ENCODE data around the gene PRPS1L1. TPM values are rescaled to one million over a fixed set of nuclear protein-coding genes. Genes with fewer than 3 reads are reported as not detected.

Gene PRPS1L1
- total and polyA plus RNA-seq, 10 of the 15 experiments (the other 5 are each of a cell fraction or from before 2014, with no cell fraction given) = not detected

DNA sequence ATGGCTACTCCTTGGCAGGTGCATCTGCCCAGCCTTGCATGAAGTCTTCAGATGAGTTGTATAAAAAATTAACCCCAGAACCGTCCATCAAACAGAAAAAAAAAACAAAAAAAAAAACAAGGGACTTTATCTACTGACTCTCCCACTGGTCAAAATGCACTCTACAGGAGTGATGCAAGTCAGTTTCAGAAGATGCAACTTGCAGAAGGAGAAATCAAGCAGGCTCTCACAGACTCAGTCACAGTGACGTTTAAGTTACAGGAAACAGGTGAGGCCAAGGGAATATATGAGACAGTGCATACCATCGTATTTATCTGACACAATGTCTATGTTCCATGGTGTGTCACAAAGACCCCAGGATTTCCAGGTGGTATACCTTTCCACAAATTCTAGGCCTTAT lies 17.5 kb upstream of the PRPS1L1 start (continued):
- TF ChIP-seq, protein P1, sequence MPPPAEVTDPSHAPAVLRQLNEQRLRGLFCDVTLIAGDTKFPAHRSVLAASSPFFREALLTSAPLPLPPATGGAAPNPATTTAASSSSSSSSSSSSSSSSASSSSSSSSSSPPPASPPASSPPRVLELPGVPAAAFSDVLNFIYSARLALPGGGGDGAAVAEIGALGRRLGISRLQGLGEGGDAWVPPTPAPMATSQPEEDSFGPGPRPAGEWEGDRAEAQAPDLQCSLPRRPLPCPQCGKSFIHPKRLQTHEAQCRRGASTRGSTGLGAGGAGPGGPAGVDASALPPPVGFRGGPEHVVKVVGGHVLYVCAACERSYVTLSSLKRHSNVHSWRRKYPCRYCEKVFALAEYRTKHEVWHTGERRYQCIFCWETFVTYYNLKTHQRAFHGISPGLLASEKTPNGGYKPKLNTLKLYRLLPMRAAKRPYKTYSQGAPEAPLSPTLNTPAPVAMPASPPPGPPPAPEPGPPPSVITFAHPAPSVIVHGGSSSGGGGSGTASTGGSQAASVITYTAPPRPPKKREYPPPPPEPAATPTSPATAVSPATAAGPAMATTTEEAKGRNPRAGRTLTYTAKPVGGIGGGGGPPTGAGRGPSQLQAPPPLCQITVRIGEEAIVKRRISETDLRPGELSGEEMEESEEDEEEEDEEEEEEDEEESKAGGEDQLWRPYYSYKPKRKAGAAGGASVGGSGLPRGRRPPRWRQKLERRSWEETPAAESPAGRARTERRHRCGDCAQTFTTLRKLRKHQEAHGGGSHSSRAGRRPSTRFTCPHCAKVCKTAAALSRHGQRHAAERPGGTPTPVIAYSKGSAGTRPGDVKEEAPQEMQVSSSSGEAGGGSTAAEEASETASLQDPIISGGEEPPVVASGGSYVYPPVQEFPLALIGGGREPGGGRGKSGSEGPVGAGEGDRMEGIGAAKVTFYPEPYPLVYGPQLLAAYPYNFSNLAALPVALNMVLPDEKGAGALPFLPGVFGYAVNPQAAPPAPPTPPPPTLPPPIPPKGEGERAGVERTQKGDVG (CRISPR knock-in tag; IDR thresholded peaks at IDR 0.05) = no peak
- TF ChIP-seq, protein P2, sequence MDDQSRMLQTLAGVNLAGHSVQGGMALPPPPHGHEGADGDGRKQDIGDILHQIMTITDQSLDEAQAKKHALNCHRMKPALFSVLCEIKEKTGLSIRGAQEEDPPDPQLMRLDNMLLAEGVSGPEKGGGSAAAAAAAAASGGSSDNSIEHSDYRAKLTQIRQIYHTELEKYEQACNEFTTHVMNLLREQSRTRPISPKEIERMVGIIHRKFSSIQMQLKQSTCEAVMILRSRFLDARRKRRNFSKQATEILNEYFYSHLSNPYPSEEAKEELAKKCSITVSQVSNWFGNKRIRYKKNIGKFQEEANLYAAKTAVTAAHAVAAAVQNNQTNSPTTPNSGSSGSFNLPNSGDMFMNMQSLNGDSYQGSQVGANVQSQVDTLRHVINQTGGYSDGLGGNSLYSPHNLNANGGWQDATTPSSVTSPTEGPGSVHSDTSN (IDR thresholded peaks at IDR 0.05; ENCODE audit: insufficient replicate concordance, low read depth, low read length) = no peak
- TF ChIP-seq NFYB (IDR thresholded peaks at IDR 0.05; ENCODE audit: insufficient read depth, low read depth, low read length) = no peak
- TF ChIP-seq, protein P3, sequence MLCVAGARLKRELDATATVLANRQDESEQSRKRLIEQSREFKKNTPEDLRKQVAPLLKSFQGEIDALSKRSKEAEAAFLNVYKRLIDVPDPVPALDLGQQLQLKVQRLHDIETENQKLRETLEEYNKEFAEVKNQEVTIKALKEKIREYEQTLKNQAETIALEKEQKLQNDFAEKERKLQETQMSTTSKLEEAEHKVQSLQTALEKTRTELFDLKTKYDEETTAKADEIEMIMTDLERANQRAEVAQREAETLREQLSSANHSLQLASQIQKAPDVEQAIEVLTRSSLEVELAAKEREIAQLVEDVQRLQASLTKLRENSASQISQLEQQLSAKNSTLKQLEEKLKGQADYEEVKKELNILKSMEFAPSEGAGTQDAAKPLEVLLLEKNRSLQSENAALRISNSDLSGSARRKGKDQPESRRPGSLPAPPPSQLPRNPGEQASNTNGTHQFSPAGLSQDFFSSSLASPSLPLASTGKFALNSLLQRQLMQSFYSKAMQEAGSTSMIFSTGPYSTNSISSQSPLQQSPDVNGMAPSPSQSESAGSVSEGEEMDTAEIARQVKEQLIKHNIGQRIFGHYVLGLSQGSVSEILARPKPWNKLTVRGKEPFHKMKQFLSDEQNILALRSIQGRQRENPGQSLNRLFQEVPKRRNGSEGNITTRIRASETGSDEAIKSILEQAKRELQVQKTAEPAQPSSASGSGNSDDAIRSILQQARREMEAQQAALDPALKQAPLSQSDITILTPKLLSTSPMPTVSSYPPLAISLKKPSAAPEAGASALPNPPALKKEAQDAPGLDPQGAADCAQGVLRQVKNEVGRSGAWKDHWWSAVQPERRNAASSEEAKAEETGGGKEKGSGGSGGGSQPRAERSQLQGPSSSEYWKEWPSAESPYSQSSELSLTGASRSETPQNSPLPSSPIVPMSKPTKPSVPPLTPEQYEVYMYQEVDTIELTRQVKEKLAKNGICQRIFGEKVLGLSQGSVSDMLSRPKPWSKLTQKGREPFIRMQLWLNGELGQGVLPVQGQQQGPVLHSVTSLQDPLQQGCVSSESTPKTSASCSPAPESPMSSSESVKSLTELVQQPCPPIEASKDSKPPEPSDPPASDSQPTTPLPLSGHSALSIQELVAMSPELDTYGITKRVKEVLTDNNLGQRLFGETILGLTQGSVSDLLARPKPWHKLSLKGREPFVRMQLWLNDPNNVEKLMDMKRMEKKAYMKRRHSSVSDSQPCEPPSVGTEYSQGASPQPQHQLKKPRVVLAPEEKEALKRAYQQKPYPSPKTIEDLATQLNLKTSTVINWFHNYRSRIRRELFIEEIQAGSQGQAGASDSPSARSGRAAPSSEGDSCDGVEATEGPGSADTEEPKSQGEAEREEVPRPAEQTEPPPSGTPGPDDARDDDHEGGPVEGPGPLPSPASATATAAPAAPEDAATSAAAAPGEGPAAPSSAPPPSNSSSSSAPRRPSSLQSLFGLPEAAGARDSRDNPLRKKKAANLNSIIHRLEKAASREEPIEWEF (IDR thresholded peaks at IDR 0.05; ENCODE audit: insufficient replicate concordance, low read depth, low read length) = no peak
- no peak for TF ChIP-seq SRF (IDR thresholded peaks at IDR 0.05; ENCODE audit: low read depth in 2 of 2, low read length in 2 of 2)
- TF ChIP-seq PAX5 (IDR thresholded peaks at IDR 0.05; ENCODE audit: borderline replicate concordance, low read depth, low read length) = no peak
- TF ChIP-seq MYC (IDR thresholded peaks at IDR 0.05; ENCODE audit: insufficient read depth, insufficient read length, insufficient replicate concordance, low read length, severe bottlenecking) = no peak
- no peak for TF ChIP-seq POLR2A (IDR thresholded peaks at IDR 0.05; ENCODE audit: low read depth, low read length)
- TF ChIP-seq SMC3 (IDR thresholded peaks at IDR 0.05; ENCODE audit: borderline replicate concordance, low read length) = no peak
- TF ChIP-seq KLF5 (IDR thresholded peaks at IDR 0.05; ENCODE audit: partially characterized antibody) = no peak
- TF ChIP-seq, protein P4, sequence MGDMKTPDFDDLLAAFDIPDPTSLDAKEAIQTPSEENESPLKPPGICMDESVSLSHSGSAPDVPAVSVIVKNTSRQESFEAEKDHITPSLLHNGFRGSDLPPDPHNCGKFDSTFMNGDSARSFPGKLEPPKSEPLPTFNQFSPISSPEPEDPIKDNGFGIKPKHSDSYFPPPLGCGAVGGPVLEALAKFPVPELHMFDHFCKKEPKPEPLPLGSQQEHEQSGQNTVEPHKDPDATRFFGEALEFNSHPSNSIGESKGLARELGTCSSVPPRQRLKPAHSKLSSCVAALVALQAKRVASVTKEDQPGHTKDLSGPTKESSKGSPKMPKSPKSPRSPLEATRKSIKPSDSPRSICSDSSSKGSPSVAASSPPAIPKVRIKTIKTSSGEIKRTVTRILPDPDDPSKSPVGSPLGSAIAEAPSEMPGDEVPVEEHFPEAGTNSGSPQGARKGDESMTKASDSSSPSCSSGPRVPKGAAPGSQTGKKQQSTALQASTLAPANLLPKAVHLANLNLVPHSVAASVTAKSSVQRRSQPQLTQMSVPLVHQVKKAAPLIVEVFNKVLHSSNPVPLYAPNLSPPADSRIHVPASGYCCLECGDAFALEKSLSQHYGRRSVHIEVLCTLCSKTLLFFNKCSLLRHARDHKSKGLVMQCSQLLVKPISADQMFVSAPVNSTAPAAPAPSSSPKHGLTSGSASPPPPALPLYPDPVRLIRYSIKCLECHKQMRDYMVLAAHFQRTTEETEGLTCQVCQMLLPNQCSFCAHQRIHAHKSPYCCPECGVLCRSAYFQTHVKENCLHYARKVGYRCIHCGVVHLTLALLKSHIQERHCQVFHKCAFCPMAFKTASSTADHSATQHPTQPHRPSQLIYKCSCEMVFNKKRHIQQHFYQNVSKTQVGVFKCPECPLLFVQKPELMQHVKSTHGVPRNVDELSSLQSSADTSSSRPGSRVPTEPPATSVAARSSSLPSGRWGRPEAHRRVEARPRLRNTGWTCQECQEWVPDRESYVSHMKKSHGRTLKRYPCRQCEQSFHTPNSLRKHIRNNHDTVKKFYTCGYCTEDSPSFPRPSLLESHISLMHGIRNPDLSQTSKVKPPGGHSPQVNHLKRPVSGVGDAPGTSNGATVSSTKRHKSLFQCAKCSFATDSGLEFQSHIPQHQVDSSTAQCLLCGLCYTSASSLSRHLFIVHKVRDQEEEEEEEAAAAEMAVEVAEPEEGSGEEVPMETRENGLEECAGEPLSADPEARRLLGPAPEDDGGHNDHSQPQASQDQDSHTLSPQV (IDR thresholded peaks at IDR 0.05) = no peak
